A549 (cell line): ENCODE data around the gene DUSP2.

ENCODE experiments used
- BHLHE40 ChIP-seq: IDR thresholded peaks from 2 replicates; pipeline ENCODE4 v1.6.1; 2012; ENCODE audit warnings: low read depth, low read length, inconsistent platforms
- CTCF ChIP-seq: fragments of >200 bp; sonication (Bioruptor Twin); formaldehyde crosslinking; IDR thresholded peaks from 3 replicates; pipeline ENCODE4 v1.5.1; 2016
- EP300 ChIP-seq, 2 experiments: fragments of >200 bp; sonication (Bioruptor Twin); formaldehyde crosslinking; IDR thresholded peaks; 2 replicates in 1 of 2; 3 replicates in 1 of 2; pipeline ENCODE4 v1.6.1; 2016 to 2017
- HOXA7 ChIP-seq: fragments of 250-450 bp; sonication (Bioruptor Pico); IDR thresholded peaks from 2 replicates; pipeline ENCODE4 v1.5.0; 2020; ENCODE audit warnings: mild to moderate bottlenecking, moderate library complexity
- JUN ChIP-seq, 2 experiments: fragments of >200 bp; sonication (Bioruptor Twin); formaldehyde crosslinking; IDR thresholded peaks; 2 replicates in 1 of 2; 3 replicates in 1 of 2; pipeline ENCODE4 v1.6.1; 2016 to 2017
- RNF2 ChIP-seq: fragments of 200-600 bp; sonication (generic); IDR thresholded peaks from 2 replicates; pipeline ENCODE4 v1.6.1; 2016; ENCODE audit warnings: low read depth, mild to moderate bottlenecking, antibody characterized with exemption, moderate library complexity, borderline replicate concordance
- USF2 ChIP-seq: fragments of 450-650 bp; IDR thresholded peaks from 2 replicates; pipeline ENCODE4 v1.6.1; 2014; ENCODE audit warnings: antibody characterized with exemption
- TF ChIP-seq, protein P1 (sequence below): fragments of 150-350 bp; IDR thresholded peaks from 2 replicates; pipeline ENCODE4 v1.6.1; 2014; ENCODE audit warnings: low read depth, mild to moderate bottlenecking, low read length
- TF ChIP-seq, protein P2 (sequence below): IDR thresholded peaks from 2 replicates; pipeline ENCODE4 v1.6.1; 2012

DNA sequence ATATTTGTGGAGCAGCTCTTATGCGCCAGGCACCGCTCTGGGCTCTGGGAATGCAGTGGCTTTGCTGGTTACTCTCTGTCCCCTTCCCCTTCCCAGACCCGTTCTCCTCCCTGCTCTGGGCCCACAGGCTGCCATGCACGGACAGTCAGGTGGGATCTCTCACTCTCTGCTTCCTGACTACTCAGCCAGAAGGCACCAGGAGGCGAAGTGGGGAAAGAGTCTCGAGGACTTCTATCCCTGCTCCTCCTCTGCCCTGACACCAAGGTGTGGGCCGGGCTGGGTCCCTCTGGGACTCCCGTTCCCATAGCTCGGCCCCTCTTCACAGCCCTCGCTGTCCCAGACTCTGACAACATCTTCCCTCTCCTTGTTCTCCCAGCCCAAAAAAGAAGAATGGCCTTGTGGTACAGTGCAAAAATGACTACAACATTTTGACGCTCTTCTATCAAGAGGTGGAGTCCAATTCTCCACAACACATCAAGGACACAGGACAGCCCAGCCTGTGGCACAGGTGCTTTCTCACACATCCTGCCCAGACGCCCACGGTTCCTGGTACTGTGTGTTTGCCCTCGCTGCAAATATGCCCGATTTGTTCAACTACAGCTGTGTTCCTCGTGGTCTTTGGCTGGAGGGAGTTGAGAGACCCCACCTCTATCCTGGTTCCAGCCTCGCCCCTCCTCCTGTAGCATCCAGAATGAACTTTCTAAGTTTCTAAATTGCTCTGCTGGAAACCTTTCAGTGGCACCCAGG is 14.0 kb upstream of the DUSP2 start:
- TF ChIP-seq CTCF (no peak), RNF2 (no peak), EP300 (IDR thresholded peaks at IDR 0.05) (no peak), USF2 (no peak), JUN (IDR thresholded peaks at IDR 0.05) (no peak), BHLHE40 (no peak), HOXA7 (CRISPR knock-in tag) (no peak)
- TF ChIP-seq, protein P1, sequence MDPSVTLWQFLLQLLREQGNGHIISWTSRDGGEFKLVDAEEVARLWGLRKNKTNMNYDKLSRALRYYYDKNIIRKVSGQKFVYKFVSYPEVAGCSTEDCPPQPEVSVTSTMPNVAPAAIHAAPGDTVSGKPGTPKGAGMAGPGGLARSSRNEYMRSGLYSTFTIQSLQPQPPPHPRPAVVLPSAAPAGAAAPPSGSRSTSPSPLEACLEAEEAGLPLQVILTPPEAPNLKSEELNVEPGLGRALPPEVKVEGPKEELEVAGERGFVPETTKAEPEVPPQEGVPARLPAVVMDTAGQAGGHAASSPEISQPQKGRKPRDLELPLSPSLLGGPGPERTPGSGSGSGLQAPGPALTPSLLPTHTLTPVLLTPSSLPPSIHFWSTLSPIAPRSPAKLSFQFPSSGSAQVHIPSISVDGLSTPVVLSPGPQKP = no peak
- TF ChIP-seq, protein P2, sequence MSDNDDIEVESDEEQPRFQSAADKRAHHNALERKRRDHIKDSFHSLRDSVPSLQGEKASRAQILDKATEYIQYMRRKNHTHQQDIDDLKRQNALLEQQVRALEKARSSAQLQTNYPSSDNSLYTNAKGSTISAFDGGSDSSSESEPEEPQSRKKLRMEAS = no peak
